Endothelial cell of umbilical vein (primary cell): ENCODE measurements around the gene EFNB1. TPM values are rescaled to one million over a fixed set of nuclear protein-coding genes. Genes with fewer than 3 reads are reported as not detected.

Experiments used
- BruUV-seq: library from RNA; stranded (reverse); fragments of 400-500 nt; replicated peaks from 2 replicates; lab custom pipeline; 2021; lab: Mats Ljungman, UMichigan
- CTCF ChIA-PET: fragments of 300-600, 350-600 bp; sonication (Branson Sonifier 250); formaldehyde crosslinking; loops from one replicate; lab custom pipeline; 2021; ENCODE audit warnings: antibody characterized with exemption, inconsistent platforms; lab: Charles Lee
- POLR2A ChIA-PET: fragments of 300-600, 350-600 bp; sonication (Branson Sonifier 250); formaldehyde crosslinking; loops from one replicate; lab custom pipeline; 2021; ENCODE audit warnings: antibody characterized with exemption, inconsistent platforms; lab: Charles Lee
- DNase-seq: peaks from one replicate; pipeline ENCODE4 v3.0.0-alpha.2; 2011; ENCODE audit warnings: low read depth, low spot score
- FAIRE-seq: peaks from 2 replicates; lab custom pipeline; 2011; peaks lifted over from hg19 to GRCh38; lab: Jason Lieb, UNC
- H2AFZ ChIP-seq: 2 replicates; pipeline ENCODE4 v1.6.0; 2012; ENCODE audit warnings: low read depth, low read length, control low read depth, inconsistent platforms
- H3K27ac ChIP-seq: 2 replicates; pipeline ENCODE4 v1.5.1; 2011; ENCODE audit warnings: low read depth, mild to moderate bottlenecking, control low read depth, low read length, moderate library complexity; ENCODE audit not compliant: insufficient read depth
- H3K27me3 ChIP-seq, 2 experiments: 2 replicates each; pipeline versions ENCODE4 v1.6.0 to v1.6.1; 2011; ENCODE audit warnings: low read length in 2 of 2, mixed read lengths in 1 of 2; ENCODE audit not compliant: control insufficient read depth in 2 of 2, insufficient read depth in 2 of 2
- H3K36me3 ChIP-seq, 2 experiments: 2 replicates in 1 of 2; 3 replicates in 1 of 2; pipeline ENCODE4 v1.5.1; 2011; ENCODE audit warnings: low read length in 2 of 2, mild to moderate bottlenecking in 1 of 2, moderate library complexity in 1 of 2; ENCODE audit not compliant: control insufficient read depth in 2 of 2, insufficient read depth in 2 of 2; ENCODE audit errors: extremely low read depth in 1 of 2
- H3K4me1 ChIP-seq: 3 replicates; pipeline ENCODE4 v1.5.1; 2011; ENCODE audit warnings: mild to moderate bottlenecking, low read length; ENCODE audit not compliant: control insufficient read depth, insufficient read depth; ENCODE audit errors: extremely low read depth
- H3K4me2 ChIP-seq: 2 replicates; pipeline ENCODE4 v1.6.1; 2011; ENCODE audit warnings: low read length, control low read depth, mixed read lengths; ENCODE audit not compliant: insufficient read depth
- H3K4me3 ChIP-seq, 3 experiments: fragments of 200-600 bp in 1 of 3; sonication (generic), shearing (Covaris generic) in 1 of 3; replicated peaks in 1 of 3; 2 replicates each; pipeline ENCODE4 v1.5.1; 2011 to 2016; ENCODE audit warnings: control low read depth in 3 of 3, low read length in 3 of 3, mild to moderate bottlenecking in 2 of 3, inconsistent platforms in 1 of 3, low read depth in 1 of 3, moderate library complexity in 1 of 3; ENCODE audit not compliant: insufficient read depth in 1 of 3
- H3K79me2 ChIP-seq: 2 replicates; pipeline ENCODE4 v1.6.0; 2012; ENCODE audit warnings: low read length, inconsistent platforms; ENCODE audit not compliant: control insufficient read depth, insufficient read depth
- H3K9ac ChIP-seq: replicated peaks from 2 replicates; pipeline ENCODE3; 2011; ENCODE audit warnings: low read length, control low read depth; ENCODE audit not compliant: insufficient read depth; ENCODE audit errors: extremely low read depth
- H3K9me1 ChIP-seq: replicated peaks from 3 replicates; pipeline ENCODE4 v1.6.0; 2011; ENCODE audit warnings: mild to moderate bottlenecking, low read length; ENCODE audit not compliant: control insufficient read depth, insufficient read depth; ENCODE audit errors: extremely low read depth
- H3K9me3 ChIP-seq: replicated peaks from 2 replicates; pipeline ENCODE4 v1.5.1; 2012; ENCODE audit warnings: low read length, inconsistent platforms; ENCODE audit not compliant: control insufficient read depth, insufficient read depth
- H4K20me1 ChIP-seq: replicated peaks from 2 replicates; pipeline ENCODE3; 2011; ENCODE audit warnings: mild to moderate bottlenecking, low read length; ENCODE audit not compliant: control insufficient read depth, insufficient read depth; ENCODE audit errors: extremely low read depth
- EZH2 ChIP-seq: IDR thresholded peaks from 2 replicates; pipeline ENCODE4 v1.6.1; 2012; ENCODE audit warnings: borderline replicate concordance, low read depth, mild to moderate bottlenecking, moderate library complexity, low read length, inconsistent platforms; ENCODE audit not compliant: severe bottlenecking
- FOS ChIP-seq: IDR thresholded peaks from 2 replicates; pipeline ENCODE4 v1.6.1; 2011; ENCODE audit warnings: mild to moderate bottlenecking, low read length, moderate library complexity, borderline replicate concordance; ENCODE audit not compliant: insufficient read depth
- GATA2 ChIP-seq: IDR thresholded peaks from 2 replicates; pipeline ENCODE4 v1.7.0; 2011; ENCODE audit warnings: low read depth, mild to moderate bottlenecking, moderate library complexity, mixed read lengths, low read length; ENCODE audit not compliant: insufficient read length, insufficient read depth
- JUN ChIP-seq: IDR thresholded peaks from 2 replicates; pipeline ENCODE4 v1.6.1; 2011; ENCODE audit warnings: borderline replicate concordance, low read depth; ENCODE audit not compliant: insufficient read length, insufficient read depth
- MAX ChIP-seq: IDR thresholded peaks from 2 replicates; pipeline ENCODE4 v1.6.1; 2011; ENCODE audit not compliant: insufficient read depth, insufficient read length
- MYC ChIP-seq: IDR thresholded peaks from one replicate; pipeline ENCODE4 v1.6.1; 2011; ENCODE audit warnings: mild to moderate bottlenecking, low read depth, low read length
- POLR2A ChIP-seq: IDR thresholded peaks from 2 replicates; pipeline ENCODE4 v1.6.1; 2012; ENCODE audit warnings: low read depth, mild to moderate bottlenecking, control low read depth, low read length
- POLR2AphosphoS5 ChIP-seq: IDR thresholded peaks from 2 replicates; pipeline ENCODE4 v1.6.1; 2012; ENCODE audit warnings: low read depth, mild to moderate bottlenecking, control low read depth, low read length, moderate library complexity; ENCODE audit not compliant: insufficient read depth
- dilution Hi-C: fragments of 300-500 bp; cut with MboI; formaldehyde crosslinking; loops from one replicate; pipeline ENCODE4 v1.15.0; 2019; ENCODE audit warnings: low sequenced_read_pairs; ENCODE audit not compliant: extremely low pct_ligation_motif_present
- intact Hi-C: fragments of 100-400 bp; cut with micrococcal nuclease; formaldehyde crosslinking; loops from one replicate; pipeline ENCODE4 v1.10.0; 2022
- polyA plus RNA-seq, 4 experiments: library from polyadenylated mRNA; depleted of rRNA in 3 of 4; stranded (reverse) in 3 of 4; unstranded in 1 of 4; fragments of >200 nt; gene quantifications; 2 replicates each; pipeline versions ENCODE4 v1.2.1 to v1.2.3, GENCODE V29; 2011 to 2012; ENCODE audit warnings: missing spikeins in 1 of 4
- total RNA-seq: library from RNA; stranded (reverse); gene quantifications from 2 replicates; pipeline ENCODE4 v1.2.3, GENCODE V29; 2021
- TF ChIP-seq, protein P1 (sequence below), 2 donors: IDR thresholded peaks; 1 replicate in 1 of 2; 2 replicates in 1 of 2; pipeline ENCODE4 v1.5.1; 2011; ENCODE audit warnings: low read length in 2 of 2, mild to moderate bottlenecking in 2 of 2, moderate library complexity in 2 of 2, control low read depth in 1 of 2, inconsistent platforms in 1 of 2, low read depth in 1 of 2; ENCODE audit not compliant: insufficient read depth in 1 of 2; ENCODE audit errors: extremely low read depth in 1 of 2

Gene EFNB1
- total and polyA plus RNA-seq, 2 donors (not counting 3 experiments of a cell fraction or from before 2014, with no cell fraction given) = 7.8 to 13.3 TPM

DNA sequence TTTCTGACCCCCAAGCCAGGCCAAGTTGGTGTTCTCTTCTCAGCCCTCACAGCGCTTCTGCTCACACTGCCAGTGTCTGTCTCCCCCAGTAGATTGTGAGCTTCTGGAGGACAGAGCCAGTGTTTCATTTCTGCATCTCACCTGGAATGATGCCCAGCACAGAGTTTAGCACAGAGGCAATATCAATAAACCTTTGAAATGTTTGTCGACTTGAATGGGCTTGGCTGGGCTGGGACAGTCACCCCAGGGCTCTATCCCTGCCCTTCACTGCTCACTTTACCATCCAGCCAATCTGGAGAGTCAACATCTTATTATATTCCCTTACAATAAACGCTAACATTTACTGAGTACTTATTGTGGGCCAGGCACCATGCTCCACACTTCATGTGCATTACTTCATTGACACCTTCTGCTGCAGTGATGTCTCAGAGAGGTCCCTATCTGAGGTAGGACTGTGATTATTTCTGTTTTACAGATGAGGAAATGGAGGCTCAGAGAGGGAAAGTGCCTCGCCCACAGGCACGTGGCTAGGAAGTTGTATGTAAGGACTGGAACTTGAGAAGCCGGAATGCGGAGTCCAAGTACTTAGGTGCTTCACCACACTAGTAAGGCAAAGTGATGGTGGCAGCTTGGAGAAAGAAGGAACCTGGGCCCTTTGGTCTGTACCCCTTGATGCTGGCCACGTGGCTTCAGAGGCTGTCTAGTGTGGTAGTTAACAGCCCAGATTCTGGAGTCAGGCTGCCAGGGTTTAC is 19.5 kb downstream of the EFNB1 start:
- Histone ChIP-seq H3K27ac (no peak overlapping the region), H2AFZ (no peak overlapping the region), H3K79me2 (no peaks in the 10 kb centered on the region), H3K27me3 (no peaks in the 10 kb centered on the region), H3K4me1 (no peaks in the 10 kb centered on the region), H3K9me1 (no peaks in the 10 kb centered on the region), H3K9me3 (no peaks in the 10 kb centered on the region), H3K9ac (no peak overlapping the region), H4K20me1 (no peaks in the 10 kb centered on the region), H3K36me3 (no peaks in the 10 kb centered on the region), H3K4me2 (no peak overlapping the region), H3K4me3 (no peak overlapping the region)
- CTCF ChIA-PET = no interaction called here
- DNase-seq = no peak
- POLR2A ChIA-PET = no interaction called here
- no peak for FAIRE-seq
- intact Hi-C loops (no loop called here), dilution Hi-C loops (no loop called here)
- no TSS peak for BruUV-seq
- no peak for TF ChIP-seq POLR2A
- TF ChIP-seq EZH2 = no peak
- TF ChIP-seq POLR2AphosphoS5 = no peak
- TF ChIP-seq, protein P1, sequence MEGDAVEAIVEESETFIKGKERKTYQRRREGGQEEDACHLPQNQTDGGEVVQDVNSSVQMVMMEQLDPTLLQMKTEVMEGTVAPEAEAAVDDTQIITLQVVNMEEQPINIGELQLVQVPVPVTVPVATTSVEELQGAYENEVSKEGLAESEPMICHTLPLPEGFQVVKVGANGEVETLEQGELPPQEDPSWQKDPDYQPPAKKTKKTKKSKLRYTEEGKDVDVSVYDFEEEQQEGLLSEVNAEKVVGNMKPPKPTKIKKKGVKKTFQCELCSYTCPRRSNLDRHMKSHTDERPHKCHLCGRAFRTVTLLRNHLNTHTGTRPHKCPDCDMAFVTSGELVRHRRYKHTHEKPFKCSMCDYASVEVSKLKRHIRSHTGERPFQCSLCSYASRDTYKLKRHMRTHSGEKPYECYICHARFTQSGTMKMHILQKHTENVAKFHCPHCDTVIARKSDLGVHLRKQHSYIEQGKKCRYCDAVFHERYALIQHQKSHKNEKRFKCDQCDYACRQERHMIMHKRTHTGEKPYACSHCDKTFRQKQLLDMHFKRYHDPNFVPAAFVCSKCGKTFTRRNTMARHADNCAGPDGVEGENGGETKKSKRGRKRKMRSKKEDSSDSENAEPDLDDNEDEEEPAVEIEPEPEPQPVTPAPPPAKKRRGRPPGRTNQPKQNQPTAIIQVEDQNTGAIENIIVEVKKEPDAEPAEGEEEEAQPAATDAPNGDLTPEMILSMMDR (IDR thresholded peaks at IDR 0.05; ENCODE audit: extremely low read depth in 1 of 2, insufficient read depth in 1 of 2, low read depth in 1 of 2, low read length in 2 of 2) = no peak
- TF ChIP-seq FOS = no peak

- Histone ChIP-seq H3K4me3 (no peak overlapping the region), H3K4me1 (no peaks in the 10 kb centered on the region), H3K9ac (no peak overlapping the region), H4K20me1 (no peaks in the 10 kb centered on the region), H3K79me2 (no peaks in the 10 kb centered on the region), H3K4me2 (no peak overlapping the region), H3K27me3 (no peaks in the 10 kb centered on the region), H3K9me3 (no peaks in the 10 kb centered on the region), H2AFZ (no peak overlapping the region), H3K36me3 (no peaks in the 10 kb centered on the region), H3K27ac (no peak overlapping the region), H3K9me1 (no peaks in the 10 kb centered on the region)
- TF ChIP-seq FOS (no peak), MYC (no peak), MAX (no peak), EZH2 (no peak), JUN (no peak), POLR2AphosphoS5 (no peak), POLR2A (no peak), GATA2 (no peak)
- TF ChIP-seq, protein P1 (IDR thresholded peaks at IDR 0.05; ENCODE audit: extremely low read depth in 1 of 2, insufficient read depth in 1 of 2, low read depth in 1 of 2, low read length in 2 of 2) = no peak
- dilution Hi-C loops = no loop called here
- BruUV-seq = no TSS peak
- POLR2A ChIA-PET = no interaction called here
- CTCF ChIA-PET = no interaction called here
- FAIRE-seq (no peak), DNase-seq (no peak)
- intact Hi-C loops = no loop called here
Observed at GRCh38 chrX:68851082-68851481, 22.3 kb downstream of the EFNB1 start.
